Measurements from ENCODE around the gene NRAP.

GRCh38 chr10:113553149-113553548 is 110.7 kb downstream of the NRAP start:
- TF ChIP-seq CTCF (conservative IDR thresholded peaks at IDR 0.05; ENCODE audit: low read length), result no peak
- no peak for TF ChIP-seq EZH2phosphoT487 (IDR thresholded peaks at IDR 0.05; ENCODE audit: borderline replicate concordance)
